HG02884 (cell line): Measurements from ENCODE around the gene METTL16.
"Not testable (repeated sequence)": the region's sequence is repeated elsewhere in the genome, so short reads cannot be mapped to it uniquely, and the experiment has no call there.

ENCODE experiments used
- ATAC-seq: cut with Tn5 transposase; IDR thresholded peaks from one replicate; pipeline ENCODE4 v1.9.1; 2021; ENCODE audit warnings: mild to moderate bottlenecking, moderate library complexity; ENCODE audit not compliant: unreplicated experiment

The METTL16 gene

DNA sequence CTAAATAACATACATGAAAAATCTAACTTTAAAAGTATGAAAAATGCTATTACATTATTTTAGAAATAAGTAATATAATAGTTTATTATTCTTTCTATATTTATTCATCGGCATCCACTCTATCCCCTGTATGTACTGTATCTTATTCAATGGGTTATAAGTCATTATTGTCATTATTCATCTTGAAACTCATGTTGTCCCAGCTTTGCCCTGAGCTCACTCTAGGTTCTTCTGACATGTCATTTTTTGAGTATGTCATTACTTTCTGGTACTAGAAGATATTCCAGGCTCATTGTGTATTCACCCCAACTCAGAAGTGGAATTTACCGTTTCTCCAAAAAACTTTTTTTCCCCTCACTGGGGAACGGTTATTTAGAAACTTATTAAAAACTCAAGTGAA, 57.8 kb downstream of the METTL16 start:
- ATAC-seq: no peak

- ATAC-seq: no peak
These were observed 58.4 kb downstream of the METTL16 start for GRCh38 chr17:2453325-2453724.

- no peak for ATAC-seq
These were observed 59.4 kb downstream of the METTL16 start for GRCh38 chr17:2452216-2452750.

- no peak for ATAC-seq
These were observed 61.6 kb downstream of the METTL16 start for GRCh38 chr17:2450016-2450650.

- ATAC-seq: no peak
These were observed 62.2 kb downstream of the METTL16 start for GRCh38 chr17:2449486-2449885.

- not testable (repeated sequence) for ATAC-seq
These were observed 64.2 kb downstream of the METTL16 start for GRCh38 chr17:2447479-2447878.

GRCh38 chr17:2445638-2446037, 66.0 kb downstream of the METTL16 start:
- no peak for ATAC-seq

GRCh38 chr17:2444382-2444781, 67.3 kb downstream of the METTL16 start:
- ATAC-seq: no peak

DNA sequence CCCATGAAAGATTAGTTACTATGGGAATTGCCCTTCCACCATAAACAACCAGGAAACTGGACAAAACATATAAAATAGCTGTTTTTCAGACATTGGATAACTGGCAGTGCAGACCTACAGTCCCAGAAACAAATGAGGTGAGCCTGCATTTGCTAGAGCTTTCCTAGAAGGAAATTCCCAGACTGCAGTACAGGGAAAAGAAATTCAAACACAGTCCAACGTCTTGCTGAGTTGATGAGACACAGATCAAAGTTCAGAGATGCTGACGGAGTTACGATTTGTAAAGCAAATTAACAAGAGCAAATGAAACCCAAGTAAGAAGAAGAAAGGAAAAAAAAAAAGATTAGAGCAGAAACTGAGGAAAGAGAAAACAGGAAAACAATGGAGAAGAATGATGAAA, 69.5 kb downstream of the METTL16 start:
- ATAC-seq: no peak

DNA sequence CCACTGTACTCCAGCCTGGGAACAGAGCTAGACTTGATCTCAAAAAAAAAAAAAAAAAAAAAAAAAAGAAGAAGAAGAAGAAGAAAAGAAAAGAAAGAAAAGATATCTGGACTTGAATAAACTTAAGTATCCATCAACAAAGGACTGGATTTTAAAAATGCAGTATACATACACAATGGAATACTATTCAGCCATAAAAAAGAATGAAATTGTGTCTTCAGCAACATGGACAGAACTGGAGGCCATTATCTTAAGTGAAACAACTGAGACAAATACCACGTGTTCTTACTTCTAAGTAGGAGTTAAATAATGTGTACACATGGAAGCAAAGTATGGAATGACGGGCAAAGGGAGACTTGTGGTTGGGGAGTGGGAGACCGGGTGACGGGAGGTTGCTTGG, 70.8 kb downstream of the METTL16 start:
- ATAC-seq: no peak

GRCh38 chr17:2439997-2440396, 71.7 kb downstream of the METTL16 start:
- not testable (repeated sequence) for ATAC-seq

DNA sequence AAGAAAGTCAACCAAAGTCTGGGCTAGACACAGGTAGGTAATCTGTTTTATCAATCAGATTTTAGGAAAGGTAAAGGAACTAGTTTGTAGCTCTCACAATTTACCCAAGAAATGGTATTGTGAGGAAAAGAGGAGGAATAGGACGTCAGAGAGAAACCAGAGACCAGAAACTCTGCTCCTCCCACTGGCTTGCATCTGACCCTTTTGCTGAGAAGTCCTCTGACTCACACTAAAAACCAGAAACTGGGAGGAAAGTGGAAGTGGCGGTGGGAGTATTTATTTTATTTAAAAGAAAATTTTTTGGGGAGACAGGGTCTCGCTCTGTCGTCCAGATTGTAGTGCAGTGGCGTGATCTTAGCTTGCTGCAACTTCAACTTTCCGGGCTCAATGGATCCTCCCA, 72.9 kb downstream of the METTL16 start:
- ATAC-seq: no peak

DNA sequence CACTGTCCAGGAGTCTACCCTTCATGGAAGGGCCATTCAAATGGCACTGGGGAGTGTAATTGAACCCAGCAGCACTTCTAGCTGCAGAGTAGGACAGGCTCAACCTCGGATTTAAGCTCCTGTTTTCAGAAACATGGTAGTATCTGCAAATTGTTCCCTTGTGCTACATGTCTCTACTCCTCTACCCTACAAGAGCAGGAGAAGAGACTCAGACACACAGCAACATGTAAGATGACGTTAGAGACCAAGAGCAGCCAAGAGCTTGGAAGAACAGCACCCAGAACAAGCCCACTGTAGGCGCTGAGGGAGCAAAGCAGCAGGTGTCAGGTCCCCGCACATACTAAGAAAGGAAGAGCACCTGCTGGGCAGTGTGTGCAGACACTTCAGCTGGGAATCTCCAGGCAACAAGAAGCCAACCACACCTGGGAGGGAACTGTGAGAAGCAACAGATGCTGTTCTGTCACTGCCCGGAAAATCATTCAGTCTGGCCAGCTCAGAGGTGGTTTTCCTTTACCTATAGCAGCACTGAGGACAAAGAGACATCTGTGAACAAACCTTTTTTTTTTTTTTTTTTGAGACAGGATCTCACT, 75.3 kb downstream of the METTL16 start:
- no peak for ATAC-seq

GRCh38 chr17:2435862-2436261, 75.8 kb downstream of the METTL16 start:
- no peak for ATAC-seq

GRCh38 chr17:2435181-2435741, 76.4 kb downstream of the METTL16 start:
- no peak for ATAC-seq

- ATAC-seq: no peak
These were observed 78.0 kb downstream of the METTL16 start for GRCh38 chr17:2433696-2434095.

DNA sequence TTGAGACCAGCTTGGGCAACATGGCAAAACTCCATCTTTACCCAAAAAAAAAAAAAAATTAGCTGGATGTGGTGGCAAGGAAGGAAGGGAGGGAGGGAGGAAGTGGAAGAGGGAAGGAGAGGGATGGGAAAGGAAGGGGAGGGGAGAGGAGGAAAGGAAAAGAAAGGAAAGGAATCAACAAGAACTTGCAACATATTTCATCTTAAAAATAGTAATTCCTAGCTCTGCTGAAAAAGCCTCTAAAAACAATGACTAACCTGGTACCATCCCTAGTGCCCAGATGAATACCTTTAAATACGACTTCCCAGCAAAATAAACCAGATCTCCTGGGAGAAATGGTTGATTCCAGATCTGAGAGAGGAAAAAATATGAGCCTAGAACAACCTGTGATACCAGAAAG, 83.8 kb downstream of the METTL16 start:
- ATAC-seq: no peak

GRCh38 chr17:2427215-2427614, 84.5 kb downstream of the METTL16 start:
- no peak for ATAC-seq

GRCh38 chr17:2423271-2423670, 88.4 kb downstream of the METTL16 start:
- ATAC-seq: no peak

DNA sequence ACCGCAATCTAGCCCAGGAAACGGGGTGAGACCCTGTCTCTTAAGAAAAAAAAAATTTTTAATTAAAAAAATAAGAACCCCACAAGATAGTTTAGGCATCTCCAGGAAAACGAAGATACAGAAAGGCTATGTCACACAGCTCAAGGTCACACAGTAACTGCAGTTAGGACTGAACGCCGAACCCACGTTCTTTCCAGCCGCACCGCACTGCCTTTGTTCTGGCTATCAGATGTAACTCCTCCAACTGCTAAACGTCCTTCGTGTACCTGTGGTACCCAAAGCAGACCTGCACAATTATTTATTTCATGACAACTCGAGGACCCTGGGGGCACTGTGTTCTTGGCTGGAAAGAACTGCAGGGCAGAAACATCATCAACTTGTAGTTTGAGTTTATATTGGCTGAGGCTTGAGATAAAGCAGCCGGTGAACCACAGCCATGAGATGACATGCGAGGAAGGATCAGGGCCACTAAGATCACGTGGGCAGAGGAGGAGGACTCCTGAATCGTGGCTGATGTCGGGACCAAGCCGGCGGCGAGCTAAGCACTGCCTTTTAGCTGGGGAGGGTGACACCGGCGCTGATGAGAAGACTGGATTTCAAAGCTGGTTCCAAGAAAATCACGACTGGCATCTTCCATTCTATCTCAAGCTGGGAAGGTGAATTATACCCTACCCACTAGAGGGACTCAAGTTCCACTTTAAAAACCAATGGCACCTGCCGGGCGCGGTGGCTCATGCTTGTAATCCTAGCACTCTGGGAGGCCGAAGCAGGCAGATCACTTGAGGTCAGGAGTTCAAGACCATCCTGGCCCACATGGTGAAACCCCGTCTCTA, 90.2 kb downstream of the METTL16 start:
- ATAC-seq: no peak

DNA sequence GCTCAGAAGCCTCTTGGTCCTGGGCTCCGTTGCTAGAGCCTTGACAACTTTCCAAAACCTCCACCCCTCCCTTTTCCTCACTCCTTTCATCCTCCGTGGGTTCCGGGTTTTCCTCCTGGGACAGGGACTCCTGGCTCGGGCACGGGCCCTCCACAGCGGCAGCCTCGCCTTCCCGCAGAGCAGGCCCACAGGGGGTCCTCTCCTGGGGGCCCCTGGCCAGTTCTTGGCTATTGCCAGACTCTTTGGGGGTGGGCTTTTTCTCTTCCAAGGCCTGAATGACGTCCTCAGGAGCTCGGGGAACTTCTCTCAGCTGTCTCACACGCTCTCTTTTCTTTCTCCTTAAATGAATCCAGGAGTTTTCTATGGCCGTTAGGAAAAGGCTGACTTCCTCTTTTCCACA, 91.5 kb downstream of the METTL16 start:
- no peak for ATAC-seq

GRCh38 chr17:2419486-2419885, 92.2 kb downstream of the METTL16 start:
- ATAC-seq: no peak
